GM23248 (cell line): ENCODE measurements around the gene PHLPP2.

ENCODE experiments used
- EZH2 ChIP-seq: fragments of 200-600 bp; sonication (generic); IDR thresholded peaks from 2 replicates; pipeline ENCODE4 v1.6.1; 2018; ENCODE audit warnings: antibody characterized with exemption, mild to moderate bottlenecking; ENCODE audit not compliant: insufficient read depth, poor library complexity, severe bottlenecking
- EZH2phosphoT487 ChIP-seq: fragments of 200-600 bp; sonication (generic); IDR thresholded peaks from 2 replicates; pipeline ENCODE4 v1.6.1; 2018; ENCODE audit warnings: antibody characterized with exemption, moderate library complexity, mild to moderate bottlenecking, low read depth; ENCODE audit not compliant: insufficient read depth

- TF ChIP-seq EZH2 (no peak), EZH2phosphoT487 (no peak)
Observed at GRCh38 chr16:71738855-71739254, 14.4 kb upstream of the PHLPP2 start.
